ENCODE measurements around the gene FOLR2.

- TF ChIP-seq ZNF274 (IDR thresholded peaks at IDR 0.05; ENCODE audit: low read depth, low read length) = no peak
- no peak for TF ChIP-seq YY1 (IDR thresholded peaks at IDR 0.05; ENCODE audit: insufficient read depth, insufficient read length)
These were observed 15.0 kb downstream of the FOLR2 start for GRCh38 chr11:72231396-72232259.

All from NT2/D1 (cell line).